HG03064 (cell line): Measurements from ENCODE around the gene OLIG1.

Experiments
- ATAC-seq: cut with Tn5 transposase; IDR thresholded peaks from one replicate; pipeline ENCODE4 v1.9.1; 2021; ENCODE audit warnings: low read depth; ENCODE audit not compliant: unreplicated experiment

Gene OLIG1

GRCh38 chr21:33030633-33031032, 39.3 kb upstream of the OLIG1 start:
- no peak for ATAC-seq

GRCh38 chr21:33031152-33031911, 38.6 kb upstream of the OLIG1 start:
- ATAC-seq: no peak

- ATAC-seq: no peak
Measured at GRCh38 chr21:33032434-33033047, 37.4 kb upstream of the OLIG1 start.

GRCh38 chr21:33033094-33033951, 36.6 kb upstream of the OLIG1 start:
- ATAC-seq: no peak

- ATAC-seq: no peak
Measured at GRCh38 chr21:33033961-33034413, 36.0 kb upstream of the OLIG1 start.

GRCh38 chr21:33035147-33035546, 34.8 kb upstream of the OLIG1 start:
- ATAC-seq: no peak

- ATAC-seq: no peak
Measured at GRCh38 chr21:33036430-33037162, 33.3 kb upstream of the OLIG1 start.

- no peak for ATAC-seq
Measured at GRCh38 chr21:33037501-33037900, 32.4 kb upstream of the OLIG1 start.

- no peak for ATAC-seq
Measured at GRCh38 chr21:33039536-33039935, 30.4 kb upstream of the OLIG1 start.

- no peak for ATAC-seq
Measured at GRCh38 chr21:33040215-33040614, 29.7 kb upstream of the OLIG1 start.

- ATAC-seq: no peak
Measured at GRCh38 chr21:33041981-33042380, 28.0 kb upstream of the OLIG1 start.

GRCh38 chr21:33042812-33043211, 27.1 kb upstream of the OLIG1 start:
- no peak for ATAC-seq

GRCh38 chr21:33046455-33046854, 23.5 kb upstream of the OLIG1 start:
- ATAC-seq: no peak

- ATAC-seq: no peak
Measured at GRCh38 chr21:33047231-33047630, 22.7 kb upstream of the OLIG1 start.

- no peak for ATAC-seq
Measured at GRCh38 chr21:33051925-33052324, 18.0 kb upstream of the OLIG1 start.

- no peak for ATAC-seq
Measured at GRCh38 chr21:33053951-33054350, 16.0 kb upstream of the OLIG1 start.

GRCh38 chr21:33055991-33056390, 13.9 kb upstream of the OLIG1 start:
- ATAC-seq: no peak

- ATAC-seq: no peak
Measured at GRCh38 chr21:33057385-33057940, 12.5 kb upstream of the OLIG1 start.

- ATAC-seq: no peak
Measured at GRCh38 chr21:33058527-33058926, 11.4 kb upstream of the OLIG1 start.

GRCh38 chr21:33058957-33059356, 11.0 kb upstream of the OLIG1 start:
- no peak for ATAC-seq
